SK-N-MC (cell line): ENCODE measurements around the gene OLFML1.
"Not testable (repeated sequence)": the region's sequence is repeated elsewhere in the genome, so short reads cannot be mapped to it uniquely, and the experiment has no call there.

Experiments used
- EZH2 ChIP-seq: fragments of 200-600 bp; sonication (generic); IDR thresholded peaks from one replicate; pipeline ENCODE4 v1.6.1; 2017; ENCODE audit warnings: antibody characterized with exemption
- POLR2AphosphoS5 ChIP-seq: IDR thresholded peaks from 2 replicates; pipeline ENCODE4 v1.6.1; 2012; ENCODE audit warnings: mild to moderate bottlenecking, low read depth, low read length, borderline replicate concordance

DNA sequence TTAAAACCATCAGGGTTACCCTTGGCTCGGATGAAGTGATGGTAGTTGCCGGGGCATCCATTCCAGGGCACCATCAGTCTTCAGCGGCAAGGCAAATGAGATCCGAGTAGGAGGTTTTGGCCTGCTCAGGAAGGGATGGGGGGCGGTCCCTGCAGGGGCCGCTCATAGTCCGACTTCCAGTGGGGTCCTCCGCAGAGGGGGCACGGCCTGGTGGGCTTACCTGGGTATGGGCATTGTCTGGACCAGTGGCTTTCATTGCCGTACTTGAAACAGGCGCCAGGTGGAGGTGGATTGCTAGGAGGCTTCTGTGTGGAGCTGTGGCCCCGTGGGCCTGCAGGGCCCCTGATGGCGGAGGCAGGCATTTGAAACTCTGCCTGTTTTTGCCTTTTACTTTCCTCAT, 32.4 kb downstream of the OLFML1 start:
- TF ChIP-seq EZH2, POLR2AphosphoS5: not testable (repeated sequence)
